HG03139 (cell line): ENCODE data around the gene RDX.
"Not testable (repeated sequence)": the region's sequence is repeated elsewhere in the genome, so short reads cannot be mapped to it uniquely, and the experiment has no call there.

Experiments
- ATAC-seq: cut with Tn5 transposase; IDR thresholded peaks from one replicate; pipeline ENCODE4 v1.9.1; 2021; ENCODE audit not compliant: unreplicated experiment

Gene RDX

GRCh38 chr11:110208678-110209312 is 87.6 kb downstream of the RDX start:
- not testable (repeated sequence) for ATAC-seq

GRCh38 chr11:110207123-110207522 is 89.3 kb downstream of the RDX start:
- ATAC-seq, result no peak

- no peak for ATAC-seq
Measured at GRCh38 chr11:110200836-110201235, 95.6 kb downstream of the RDX start.

GRCh38 chr11:110200241-110200640 is 96.2 kb downstream of the RDX start:
- no peak for ATAC-seq

- ATAC-seq, result no peak
Measured at GRCh38 chr11:110199184-110199981, 97.0 kb downstream of the RDX start.

- no peak for ATAC-seq
Measured at GRCh38 chr11:110198031-110198729, 98.2 kb downstream of the RDX start.

GRCh38 chr11:110196884-110197420 is 99.5 kb downstream of the RDX start:
- ATAC-seq, result no peak

GRCh38 chr11:110196241-110196754 is 100.1 kb downstream of the RDX start:
- ATAC-seq, result no peak

- ATAC-seq, result not testable (repeated sequence)
Measured at GRCh38 chr11:110194211-110194766, 102.1 kb downstream of the RDX start.

- peak; percentile 72 for ATAC-seq
Measured at GRCh38 chr11:110192604-110193282, 103.7 kb downstream of the RDX start.

- no peak for ATAC-seq
Measured at GRCh38 chr11:110190885-110191284, 105.5 kb downstream of the RDX start.

- no peak for ATAC-seq
Measured at GRCh38 chr11:110187731-110188130, 108.7 kb downstream of the RDX start.

GRCh38 chr11:110186867-110187266 is 109.5 kb downstream of the RDX start:
- no peak for ATAC-seq

GRCh38 chr11:110186456-110186855 is 110.0 kb downstream of the RDX start:
- no peak for ATAC-seq

GRCh38 chr11:110185599-110185998 is 110.8 kb downstream of the RDX start:
- ATAC-seq, result no peak

GRCh38 chr11:110185121-110185591 is 111.3 kb downstream of the RDX start:
- ATAC-seq, result no peak

- ATAC-seq, result no peak
Measured at GRCh38 chr11:110184456-110184855, 112.0 kb downstream of the RDX start.

- no peak for ATAC-seq
Measured at GRCh38 chr11:110182886-110183285, 113.5 kb downstream of the RDX start.

- no peak for ATAC-seq
Measured at GRCh38 chr11:110179064-110179463, 117.3 kb downstream of the RDX start.

- ATAC-seq, result no peak
Measured at GRCh38 chr11:110177086-110177456, 119.3 kb downstream of the RDX start.
